Measurements from ENCODE around the gene KRT38.
"Not testable (repeated sequence)": the region's sequence is repeated elsewhere in the genome, so short reads cannot be mapped to it uniquely, and the experiment has no call there.

KRT38 gene

GRCh38 chr17:41420134-41420533 is 20.6 kb downstream of the KRT38 start:
- DNase-seq: no peak

- DNase-seq: no peak
Observed at GRCh38 chr17:41419716-41420115, 21.1 kb downstream of the KRT38 start.

- no peak for DNase-seq
Observed at GRCh38 chr17:41418116-41418860, 22.5 kb downstream of the KRT38 start.

GRCh38 chr17:41417576-41418015 is 23.2 kb downstream of the KRT38 start:
- no peak for DNase-seq

- no peak for DNase-seq
Observed at GRCh38 chr17:41417127-41417526, 23.7 kb downstream of the KRT38 start.

GRCh38 chr17:41416479-41416878 is 24.3 kb downstream of the KRT38 start:
- peak; percentile 7 for DNase-seq

- DNase-seq: no peak
Observed at GRCh38 chr17:41415833-41416335, 24.9 kb downstream of the KRT38 start.

GRCh38 chr17:41415411-41415810 is 25.4 kb downstream of the KRT38 start:
- DNase-seq: no peak

GRCh38 chr17:41413982-41414381 is 26.8 kb downstream of the KRT38 start:
- no peak for DNase-seq

GRCh38 chr17:41413353-41413957 is 27.3 kb downstream of the KRT38 start:
- DNase-seq: no peak

GRCh38 chr17:41411072-41411840 is 29.5 kb downstream of the KRT38 start:
- DNase-seq: no peak

- DNase-seq: no peak
Observed at GRCh38 chr17:41407226-41407625, 33.6 kb downstream of the KRT38 start.

GRCh38 chr17:41406205-41406604 is 34.6 kb downstream of the KRT38 start:
- no peak for DNase-seq

- no peak for DNase-seq
Observed at GRCh38 chr17:41404024-41404671, 36.6 kb downstream of the KRT38 start.

GRCh38 chr17:41403404-41404023 is 37.3 kb downstream of the KRT38 start:
- no peak for DNase-seq

GRCh38 chr17:41402161-41402560 is 38.6 kb downstream of the KRT38 start:
- no peak for DNase-seq

- DNase-seq: no peak
Observed at GRCh38 chr17:41396996-41397660, 43.7 kb downstream of the KRT38 start, which contains the start of gene KRT31. Gene KRT31, minus strand, starts transcription at chr17:41397608. Its CDS starts 69 bp downstream, at chr17:41397539.

- DNase-seq: no peak
Observed at GRCh38 chr17:41396340-41396739, 44.4 kb downstream of the KRT38 start.

- DNase-seq: no peak
Observed at GRCh38 chr17:41395611-41396010, 45.2 kb downstream of the KRT38 start.

GRCh38 chr17:41395044-41395443 is 45.7 kb downstream of the KRT38 start:
- not testable (repeated sequence) for DNase-seq

GRCh38 chr17:41394254-41394996 is 46.4 kb downstream of the KRT38 start:
- DNase-seq: no peak

Data from NCI-H345 (cell line).